ENCODE results near the gene NSMCE3.

DNA sequence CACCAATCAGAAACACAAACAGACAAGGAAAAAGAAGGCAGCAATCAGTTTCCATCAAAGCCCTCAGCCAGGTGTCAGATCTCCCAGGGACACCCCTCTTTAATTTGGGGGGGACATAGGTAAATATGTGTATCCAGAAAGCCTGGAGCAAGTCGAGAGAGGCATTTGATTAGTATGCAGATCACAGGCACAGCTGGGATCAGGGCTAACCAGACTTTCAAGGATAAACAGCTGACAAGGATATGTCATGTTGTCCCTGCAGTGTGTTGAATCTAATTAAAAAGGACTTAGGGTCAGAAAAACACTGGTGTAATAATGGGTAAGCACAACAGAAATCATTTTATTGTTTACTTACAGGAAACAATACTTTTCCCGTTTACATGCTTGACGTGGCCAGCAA lies 30.2 kb downstream of the NSMCE3 start:
- TF ChIP-seq, protein P1, sequence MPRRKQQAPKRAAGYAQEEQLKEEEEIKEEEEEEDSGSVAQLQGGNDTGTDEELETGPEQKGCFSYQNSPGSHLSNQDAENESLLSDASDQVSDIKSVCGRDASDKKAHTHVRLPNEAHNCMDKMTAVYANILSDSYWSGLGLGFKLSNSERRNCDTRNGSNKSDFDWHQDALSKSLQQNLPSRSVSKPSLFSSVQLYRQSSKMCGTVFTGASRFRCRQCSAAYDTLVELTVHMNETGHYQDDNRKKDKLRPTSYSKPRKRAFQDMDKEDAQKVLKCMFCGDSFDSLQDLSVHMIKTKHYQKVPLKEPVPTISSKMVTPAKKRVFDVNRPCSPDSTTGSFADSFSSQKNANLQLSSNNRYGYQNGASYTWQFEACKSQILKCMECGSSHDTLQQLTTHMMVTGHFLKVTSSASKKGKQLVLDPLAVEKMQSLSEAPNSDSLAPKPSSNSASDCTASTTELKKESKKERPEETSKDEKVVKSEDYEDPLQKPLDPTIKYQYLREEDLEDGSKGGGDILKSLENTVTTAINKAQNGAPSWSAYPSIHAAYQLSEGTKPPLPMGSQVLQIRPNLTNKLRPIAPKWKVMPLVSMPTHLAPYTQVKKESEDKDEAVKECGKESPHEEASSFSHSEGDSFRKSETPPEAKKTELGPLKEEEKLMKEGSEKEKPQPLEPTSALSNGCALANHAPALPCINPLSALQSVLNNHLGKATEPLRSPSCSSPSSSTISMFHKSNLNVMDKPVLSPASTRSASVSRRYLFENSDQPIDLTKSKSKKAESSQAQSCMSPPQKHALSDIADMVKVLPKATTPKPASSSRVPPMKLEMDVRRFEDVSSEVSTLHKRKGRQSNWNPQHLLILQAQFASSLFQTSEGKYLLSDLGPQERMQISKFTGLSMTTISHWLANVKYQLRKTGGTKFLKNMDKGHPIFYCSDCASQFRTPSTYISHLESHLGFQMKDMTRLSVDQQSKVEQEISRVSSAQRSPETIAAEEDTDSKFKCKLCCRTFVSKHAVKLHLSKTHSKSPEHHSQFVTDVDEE (CRISPR knock-in tag; IDR thresholded peaks at IDR 0.05): no peak
- TF ChIP-seq, protein P2, sequence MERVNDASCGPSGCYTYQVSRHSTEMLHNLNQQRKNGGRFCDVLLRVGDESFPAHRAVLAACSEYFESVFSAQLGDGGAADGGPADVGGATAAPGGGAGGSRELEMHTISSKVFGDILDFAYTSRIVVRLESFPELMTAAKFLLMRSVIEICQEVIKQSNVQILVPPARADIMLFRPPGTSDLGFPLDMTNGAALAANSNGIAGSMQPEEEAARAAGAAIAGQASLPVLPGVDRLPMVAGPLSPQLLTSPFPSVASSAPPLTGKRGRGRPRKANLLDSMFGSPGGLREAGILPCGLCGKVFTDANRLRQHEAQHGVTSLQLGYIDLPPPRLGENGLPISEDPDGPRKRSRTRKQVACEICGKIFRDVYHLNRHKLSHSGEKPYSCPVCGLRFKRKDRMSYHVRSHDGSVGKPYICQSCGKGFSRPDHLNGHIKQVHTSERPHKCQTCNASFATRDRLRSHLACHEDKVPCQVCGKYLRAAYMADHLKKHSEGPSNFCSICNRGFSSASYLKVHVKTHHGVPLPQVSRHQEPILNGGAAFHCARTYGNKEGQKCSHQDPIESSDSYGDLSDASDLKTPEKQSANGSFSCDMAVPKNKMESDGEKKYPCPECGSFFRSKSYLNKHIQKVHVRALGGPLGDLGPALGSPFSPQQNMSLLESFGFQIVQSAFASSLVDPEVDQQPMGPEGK (CRISPR knock-in tag; IDR thresholded peaks at IDR 0.05; ENCODE audit: borderline replicate concordance): no peak
- no peak for TF ChIP-seq CSDC2 (CRISPR knock-in tag; IDR thresholded peaks at IDR 0.05)
- TF ChIP-seq TCF4 (CRISPR knock-in tag; IDR thresholded peaks at IDR 0.05; ENCODE audit: borderline replicate concordance): no peak
- TF ChIP-seq, protein P3, sequence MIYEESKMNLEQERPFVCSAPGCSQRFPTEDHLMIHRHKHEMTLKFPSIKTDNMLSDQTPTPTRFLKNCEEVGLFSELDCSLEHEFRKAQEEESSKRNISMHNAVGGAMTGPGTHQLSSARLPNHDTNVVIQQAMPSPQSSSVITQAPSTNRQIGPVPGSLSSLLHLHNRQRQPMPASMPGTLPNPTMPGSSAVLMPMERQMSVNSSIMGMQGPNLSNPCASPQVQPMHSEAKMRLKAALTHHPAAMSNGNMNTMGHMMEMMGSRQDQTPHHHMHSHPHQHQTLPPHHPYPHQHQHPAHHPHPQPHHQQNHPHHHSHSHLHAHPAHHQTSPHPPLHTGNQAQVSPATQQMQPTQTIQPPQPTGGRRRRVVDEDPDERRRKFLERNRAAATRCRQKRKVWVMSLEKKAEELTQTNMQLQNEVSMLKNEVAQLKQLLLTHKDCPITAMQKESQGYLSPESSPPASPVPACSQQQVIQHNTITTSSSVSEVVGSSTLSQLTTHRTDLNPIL (CRISPR knock-in tag; IDR thresholded peaks at IDR 0.05; ENCODE audit: low read depth): no peak
- no peak for TF ChIP-seq TOX (CRISPR knock-in tag; IDR thresholded peaks at IDR 0.05; ENCODE audit: borderline replicate concordance)
- no peak for TF ChIP-seq SNAI2 (CRISPR knock-in tag; IDR thresholded peaks at IDR 0.05)
- TF ChIP-seq ZNF70 (CRISPR knock-in tag; IDR thresholded peaks at IDR 0.05): no peak
- no peak for TF ChIP-seq ISL1 (CRISPR knock-in tag; IDR thresholded peaks at IDR 0.05)
- TF ChIP-seq PPARA (CRISPR knock-in tag; IDR thresholded peaks at IDR 0.05; ENCODE audit: borderline replicate concordance): no peak

Data from SK-N-SH treated with all-trans-retinoic acid at 6 μM for 48 hours (cell line).